Measurements from ENCODE around the gene RPS6KA6.

RPS6KA6 gene

GRCh38 chrX:84187533-84188319 lies at the start of gene RPS6KA6:
RPS6KA6 (minus strand) TSS chrX:84188199; CDS start chrX:84187899, 300 bp downstream.
- DNase-seq, result peak; percentile 12

- DNase-seq, result no peak
These were observed 36.7 kb upstream of the RPS6KA6 start for GRCh38 chrX:84224741-84225140.

- no peak for DNase-seq
These were observed 35.3 kb upstream of the RPS6KA6 start for GRCh38 chrX:84223261-84223660.

DNA sequence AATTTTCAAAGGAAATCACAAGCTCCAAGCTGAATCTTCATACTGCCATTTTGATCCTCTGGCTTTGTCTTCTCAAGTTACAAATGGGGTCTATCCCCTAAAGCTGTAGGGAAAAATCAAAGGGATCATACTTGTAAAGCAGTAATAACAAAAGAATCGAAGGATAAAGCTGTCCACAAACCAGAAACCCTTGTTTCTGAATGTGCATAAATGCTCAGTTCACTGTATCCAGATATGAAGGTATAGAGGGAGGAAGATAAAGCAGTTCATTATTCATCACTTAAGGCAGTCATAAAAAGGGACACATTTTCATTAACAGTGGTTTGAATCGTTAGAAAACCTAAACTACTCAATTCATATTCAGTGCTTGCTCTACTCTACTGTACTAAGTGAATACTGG lies 33.2 kb upstream of the RPS6KA6 start:
- no peak for DNase-seq

- no peak for DNase-seq
These were observed 31.6 kb upstream of the RPS6KA6 start for GRCh38 chrX:84219551-84219950.

GRCh38 chrX:84218726-84219125 lies 30.7 kb upstream of the RPS6KA6 start:
- DNase-seq, result no peak

DNA sequence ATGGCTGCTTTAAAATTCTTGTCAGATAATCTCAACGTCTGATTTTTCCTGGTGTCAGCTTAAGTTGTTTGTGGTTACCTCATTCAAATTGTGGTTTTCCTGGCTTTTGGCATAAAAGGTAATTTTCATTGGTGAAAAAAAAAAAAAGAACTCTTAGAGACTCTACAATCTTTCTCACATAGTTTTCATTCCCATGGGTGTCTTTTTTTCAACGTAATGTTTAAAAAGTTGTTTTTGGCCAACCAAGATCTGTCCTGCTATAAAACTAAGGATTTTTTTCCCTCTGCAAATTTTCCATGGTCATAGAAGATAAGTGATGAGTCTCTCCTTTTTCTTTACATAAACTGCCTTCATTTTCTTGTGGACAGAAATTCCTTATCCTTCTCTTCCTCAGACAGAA lies 28.9 kb upstream of the RPS6KA6 start:
- no peak for DNase-seq

- DNase-seq, result peak; percentile 29
These were observed 28.4 kb upstream of the RPS6KA6 start for GRCh38 chrX:84216406-84216805.

- no peak for DNase-seq
These were observed 17.3 kb upstream of the RPS6KA6 start for GRCh38 chrX:84205276-84205675.

DNA sequence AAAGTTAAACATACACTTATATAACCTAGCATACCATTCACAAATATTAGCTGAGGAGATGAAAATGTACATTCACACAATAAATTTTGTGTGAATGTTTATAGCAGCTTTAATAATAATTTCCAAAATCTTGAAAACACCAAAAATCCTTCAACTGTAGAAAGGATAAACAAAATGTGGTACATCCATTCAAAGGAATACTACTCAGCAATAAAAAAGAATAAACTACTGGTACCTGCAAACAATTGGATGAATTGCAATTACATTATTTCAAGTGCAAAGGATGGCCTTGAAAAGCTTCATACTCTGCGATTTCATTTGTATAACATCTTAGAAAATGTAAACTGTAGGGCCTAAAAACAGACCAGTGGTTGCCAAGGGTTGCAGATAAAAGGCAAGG lies 11.7 kb upstream of the RPS6KA6 start:
- no peak for DNase-seq

DNA sequence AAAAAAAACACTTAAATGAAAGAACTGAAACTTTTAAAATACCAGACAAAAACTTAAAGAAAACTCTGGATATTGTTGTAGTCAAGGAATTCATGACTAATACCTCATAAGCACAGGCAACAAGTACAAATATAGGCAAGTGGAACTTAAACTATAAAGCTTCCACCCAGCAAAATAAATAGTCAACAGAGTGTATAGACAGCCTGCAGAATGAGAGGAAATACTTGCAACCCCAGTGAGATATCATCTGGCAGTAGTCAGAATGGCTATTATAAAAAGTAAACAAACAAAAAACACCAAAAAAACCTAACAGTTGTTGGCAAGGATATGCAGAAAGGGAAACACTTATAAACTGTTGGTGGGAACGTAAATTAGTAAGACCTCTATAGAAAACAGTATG lies 9.6 kb upstream of the RPS6KA6 start:
- DNase-seq, result no peak

GRCh38 chrX:84192006-84192405 lies 4.0 kb upstream of the RPS6KA6 start:
- DNase-seq, result no peak

- DNase-seq, result no peak
These were observed 1.1 kb upstream of the RPS6KA6 start for GRCh38 chrX:84189125-84189524.

GRCh38 chrX:84188320-84188834 lies 378 bp upstream of the RPS6KA6 start:
- DNase-seq, result peak; percentile 80

- peak; percentile 17 for DNase-seq
These were observed 1.1 kb downstream of the RPS6KA6 start for GRCh38 chrX:84186603-84187532.

DNA sequence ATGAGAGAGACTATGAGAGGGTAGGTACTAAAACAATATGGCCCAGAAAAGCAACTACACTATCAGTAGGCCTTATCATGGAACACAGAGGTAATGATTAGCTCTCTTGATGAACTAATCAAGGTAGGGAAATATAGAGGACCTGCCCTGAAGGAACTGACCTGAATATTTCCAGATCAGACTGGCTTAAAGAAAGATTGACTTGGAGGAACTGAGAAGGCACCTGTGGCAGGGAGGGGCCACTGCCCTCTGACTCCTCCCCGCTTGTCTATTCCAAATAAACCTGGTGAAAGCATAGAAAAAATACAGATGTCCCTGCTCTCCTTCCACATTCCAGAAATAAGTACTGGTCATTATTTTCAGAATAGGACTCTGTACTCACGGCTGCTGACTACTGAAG lies 5.5 kb downstream of the RPS6KA6 start:
- no peak for DNase-seq

DNA sequence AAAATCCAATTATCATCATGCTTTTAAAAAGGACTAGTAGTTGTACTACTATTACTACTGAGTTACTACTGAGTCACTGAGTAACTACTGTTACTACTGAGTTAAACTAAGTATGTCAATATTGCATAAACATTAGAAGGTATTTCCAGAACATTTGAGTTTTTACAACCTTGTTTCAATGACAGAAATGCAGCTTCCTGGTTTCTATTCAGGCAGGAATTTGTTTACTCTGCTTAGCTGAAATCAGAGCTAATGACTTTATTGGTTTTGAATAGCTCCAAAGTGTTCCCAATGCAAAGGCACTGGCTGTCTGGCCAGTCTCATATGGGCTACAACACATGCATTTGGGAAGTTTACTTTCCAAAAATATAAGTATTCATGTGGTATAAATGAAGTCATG lies 12.0 kb downstream of the RPS6KA6 start:
- no peak for DNase-seq

GRCh38 chrX:84175274-84175673 lies 12.7 kb downstream of the RPS6KA6 start:
- no peak for DNase-seq

- no peak for DNase-seq
These were observed 13.7 kb downstream of the RPS6KA6 start for GRCh38 chrX:84174348-84174747.

DNA sequence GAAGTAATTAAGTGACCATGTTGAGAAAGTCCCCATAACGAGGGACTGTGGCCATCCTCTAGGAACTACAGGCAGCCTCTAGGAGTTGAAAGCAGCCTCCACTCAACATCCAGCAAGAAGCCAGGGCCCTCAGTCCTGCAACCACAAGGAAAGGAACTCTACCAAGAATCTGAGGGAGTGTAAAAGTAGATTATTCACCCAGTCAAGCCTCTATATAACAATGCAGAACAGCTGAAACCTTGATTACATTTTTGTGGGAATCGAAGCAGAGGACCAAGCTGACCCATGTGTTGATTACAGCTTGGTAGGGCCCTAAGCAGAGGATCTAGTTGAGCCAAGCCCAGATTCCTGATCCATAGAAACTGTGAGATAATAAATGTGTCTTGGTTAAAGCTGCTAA lies 17.1 kb downstream of the RPS6KA6 start:
- DNase-seq, result no peak

DNA sequence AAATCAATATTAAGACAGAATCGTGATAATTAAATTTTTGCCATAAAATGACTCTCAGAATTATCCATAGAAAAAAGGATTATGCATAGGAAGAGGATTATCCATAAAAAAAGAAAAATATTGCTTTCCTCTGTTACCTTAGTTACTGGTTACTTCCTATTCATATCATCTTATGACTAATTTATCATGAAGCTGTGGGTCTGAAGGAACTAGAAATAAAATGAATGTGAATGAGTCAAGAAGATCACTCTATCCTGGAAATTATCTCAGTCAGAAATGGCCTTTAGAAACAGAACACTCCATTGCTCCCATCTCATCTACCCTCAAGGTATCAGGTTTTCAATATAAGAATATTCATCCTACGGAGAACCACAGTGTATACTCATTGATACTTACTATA lies 19.4 kb downstream of the RPS6KA6 start:
- no peak for DNase-seq

DNA sequence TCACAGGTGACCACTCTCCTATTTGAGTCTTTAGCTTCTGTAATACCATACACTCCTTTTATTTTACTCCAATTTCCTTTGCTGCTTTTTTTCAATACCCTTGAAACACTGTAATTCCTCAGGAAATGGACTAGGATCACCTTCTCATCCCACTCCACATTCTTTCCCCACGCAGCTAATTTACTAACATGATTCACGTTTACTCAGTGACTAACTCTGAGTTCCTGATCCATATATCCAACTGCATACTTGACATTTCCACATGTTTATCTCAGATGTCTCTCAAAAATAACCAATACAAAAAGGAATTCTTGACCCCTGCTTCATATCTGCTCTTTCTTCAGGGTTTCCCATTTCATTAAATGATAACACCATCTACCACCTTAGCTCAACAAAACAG lies 19.9 kb downstream of the RPS6KA6 start:
- no peak for DNase-seq

GRCh38 chrX:84165711-84166110 lies 22.3 kb downstream of the RPS6KA6 start:
- DNase-seq, result no peak

GRCh38 chrX:84162401-84162800 lies 25.6 kb downstream of the RPS6KA6 start:
- no peak for DNase-seq

Measured in NCI-H345 (cell line).